Smooth muscle cell (in vitro differentiated cells): ENCODE data around the gene PRKN. TPM values are rescaled to one million over a fixed set of nuclear protein-coding genes. Genes with fewer than 3 reads are reported as not detected.

Experiments used
- DNase-seq: peaks from one replicate; lab custom pipeline; 2025; ENCODE audit not compliant: unreplicated experiment; lab: John Stamatoyannopoulos, UW
- H2AFZ ChIP-seq: fragments of 200-600 bp; sonication (generic); 2 replicates; pipeline ENCODE4 v1.6.0; 2016; ENCODE audit warnings: antibody characterized with exemption, low read depth, mild to moderate bottlenecking
- H3F3A ChIP-seq: fragments of 200-600 bp; sonication (generic); 2 replicates; pipeline ENCODE4 v1.6.0; 2017; ENCODE audit warnings: antibody characterized with exemption, low read depth
- H3K27ac ChIP-seq: fragments of 200-600 bp; sonication (generic); 2 replicates; pipeline ENCODE4 v1.5.1; 2016; ENCODE audit warnings: low read depth, mild to moderate bottlenecking
- H3K27me3 ChIP-seq: fragments of 200-600 bp; sonication (generic); 2 replicates; pipeline ENCODE4 v1.6.1; 2016; ENCODE audit warnings: low read depth, mild to moderate bottlenecking
- H3K36me3 ChIP-seq: fragments of 200-600 bp; sonication (generic); 2 replicates; pipeline ENCODE4 v1.5.1; 2016; ENCODE audit warnings: low read depth
- H3K4me1 ChIP-seq: fragments of 200-600 bp; sonication (generic); 2 replicates; pipeline ENCODE4 v1.5.1; 2016; ENCODE audit warnings: low read depth
- H3K4me2 ChIP-seq: fragments of 200-600 bp; sonication (generic); 2 replicates; pipeline ENCODE4 v1.6.0; 2016; ENCODE audit warnings: mild to moderate bottlenecking
- H3K4me3 ChIP-seq: fragments of 200-600 bp; sonication (generic); 2 replicates; pipeline ENCODE4 v1.5.1; 2016; ENCODE audit warnings: mild to moderate bottlenecking
- H3K79me2 ChIP-seq: fragments of 200-600 bp; sonication (generic); 2 replicates; pipeline ENCODE4 v1.6.0; 2016; ENCODE audit warnings: low read depth, mild to moderate bottlenecking
- H3K9ac ChIP-seq: fragments of 200-600 bp; sonication (generic); 2 replicates; pipeline ENCODE4 v1.6.0; 2016; ENCODE audit warnings: low read depth
- H3K9me3 ChIP-seq: fragments of 200-600 bp; sonication (generic); replicated peaks from 2 replicates; pipeline ENCODE4 v1.5.1; 2016; ENCODE audit warnings: low read depth
- H4K20me1 ChIP-seq: fragments of 200-600 bp; sonication (generic); 2 replicates; pipeline ENCODE4 v1.6.0; 2016; ENCODE audit warnings: low read depth
- CTCF ChIP-seq: fragments of 200-600 bp; sonication (generic); IDR thresholded peaks from 2 replicates; pipeline ENCODE4 v1.5.1; 2017; ENCODE audit warnings: borderline replicate concordance, mild to moderate bottlenecking, antibody characterized with exemption; ENCODE audit not compliant: insufficient read depth, poor library complexity, severe bottlenecking
- WGBS: methylation state at CpG from one replicate; pipeline ENCODE4 v1.1.7; 2016; ENCODE audit warnings: low lambda C conversion rate; 5-methylcytosine and 5-hydroxymethylcytosine counted together
- polyA plus RNA-seq: library from polyadenylated mRNA; unstranded; fragments of >200 nt; fragmentation: Nextera tagmentation; extraction: Ambion mirVana; gene quantifications from 2 replicates; pipeline ENCODE4 v1.2.1, GENCODE V29; 2016
- total RNA-seq: library from RNA; depleted of rRNA; stranded (reverse); fragments of >200 nt; gene quantifications from 2 replicates; pipeline ENCODE4 v1.2.3, GENCODE V29; 2014

PRKN gene
- total and polyA plus RNA-seq, 2 experiments from 2014 or later, result 0.81 to 5.1 TPM

- no peaks in the 10 kb centered on the region for H3K27me3 ChIP-seq
- peaks cover 6% of the 10 kb centered on the region for H3K4me1 ChIP-seq
- no peak overlapping the region for H3K9ac ChIP-seq
- no peak overlapping the region for H3K4me3 ChIP-seq
- no peak overlapping the region for H3K27ac ChIP-seq
- H3K9me3 ChIP-seq, result no peaks in the 10 kb centered on the region
- no peaks in the 10 kb centered on the region for H3K36me3 ChIP-seq
- H2AFZ ChIP-seq, result no peak overlapping the region
- no peaks in the 10 kb centered on the region for H4K20me1 ChIP-seq
- H3F3A ChIP-seq, result no peaks in the 10 kb centered on the region
- H3K4me2 ChIP-seq, result no peak overlapping the region
- 96% methylated on average over 3 of the region's 3 CpGs for WGBS
- H3K79me2 ChIP-seq, result no peaks in the 10 kb centered on the region
- DNase-seq, result no peak
- TF ChIP-seq CTCF, result no peak
Measured at GRCh38 chr6:161481786-161482516, 1245.6 kb downstream of the PRKN start.

- no peak overlapping the region for H3K4me3 ChIP-seq
- H2AFZ ChIP-seq, result no peak overlapping the region
- DNase-seq, result no peak
- H4K20me1 ChIP-seq, result no peaks in the 10 kb centered on the region
- no peaks in the 10 kb centered on the region for H3K9me3 ChIP-seq
- no peak overlapping the region for H3K9ac ChIP-seq
- H3K79me2 ChIP-seq, result no peaks in the 10 kb centered on the region
- H3K4me2 ChIP-seq, result no peak overlapping the region
- no peak for TF ChIP-seq CTCF
- 94% methylated on average over 12 of the region's 12 CpGs for WGBS
- H3K27ac ChIP-seq, result no peak overlapping the region
- H3K27me3 ChIP-seq, result no peaks in the 10 kb centered on the region
- H3K36me3 ChIP-seq, result no peaks in the 10 kb centered on the region
- H3F3A ChIP-seq, result no peaks in the 10 kb centered on the region
- peaks cover 6% of the 10 kb centered on the region for H3K4me1 ChIP-seq
Measured at GRCh38 chr6:161480421-161481155, 1247.0 kb downstream of the PRKN start.

GRCh38 chr6:161479376-161479775 is 1248.2 kb downstream of the PRKN start:
- TF ChIP-seq CTCF, result no peak
- Histone ChIP-seq H3K9me3 (no peaks in the 10 kb centered on the region), H2AFZ (no peak overlapping the region), H3K4me3 (no peak overlapping the region), H3K4me2 (no peak overlapping the region), H4K20me1 (no peaks in the 10 kb centered on the region), H3K36me3 (no peaks in the 10 kb centered on the region), H3K27ac (no peak overlapping the region), H3F3A (no peaks in the 10 kb centered on the region), H3K27me3 (no peaks in the 10 kb centered on the region), H3K4me1 (peaks cover 6% of the 10 kb centered on the region), H3K79me2 (no peaks in the 10 kb centered on the region), H3K9ac (no peak overlapping the region)
- no peak for DNase-seq
- WGBS, result 92% methylated on average over 4 of the region's 4 CpGs
